Panc1 (cell line): ENCODE data around the gene PKLR. TPM values are rescaled to one million over a fixed set of nuclear protein-coding genes. Genes with fewer than 3 reads are reported as not detected.

Experiments used
- ATAC-seq: fragments of 200-7000 bp; cut with Tn5 transposase; 2 replicates; pipeline ENCODE4 v1.9.1; 2020; ENCODE audit warnings: mild to moderate bottlenecking, moderate library complexity
- BruUV-seq: library from RNA; stranded (reverse); fragments of 400-500 nt; replicated peaks from 2 replicates; lab custom pipeline; 2021; lab: Mats Ljungman, UMichigan
- CTCF ChIA-PET: fragments of 300-600 bp; sonication (Branson Sonifier 250); formaldehyde crosslinking; loops from one replicate; lab custom pipeline; 2022; ENCODE audit warnings: antibody characterized with exemption; lab: Charles Lee
- POLR2A ChIA-PET: fragments of 300-600 bp; sonication (Branson Sonifier 250); formaldehyde crosslinking; loops from one replicate; lab custom pipeline; 2022; ENCODE audit warnings: antibody characterized with exemption; lab: Charles Lee
- DNase-seq: peaks from one replicate; pipeline ENCODE4 v3.0.0-alpha.2; 2010; ENCODE audit warnings: low read depth, low spot score
- H3K27ac ChIP-seq: 2 replicates; pipeline ENCODE4 v1.5.1; 2011; ENCODE audit warnings: mild to moderate bottlenecking, low read length, inconsistent platforms
- H3K27me3 ChIP-seq: fragments of 200-500 bp; sonication (Bioruptor generic); 2 replicates; pipeline ENCODE4 v1.6.0; 2014; ENCODE audit warnings: low read length, inconsistent platforms; ENCODE audit not compliant: control insufficient read depth, insufficient read depth
- H3K36me3 ChIP-seq: fragments of 200-500 bp; sonication (Bioruptor generic); 2 replicates; pipeline ENCODE4 v1.5.1; 2014; ENCODE audit warnings: inconsistent platforms, mild to moderate bottlenecking, low read length, moderate library complexity; ENCODE audit not compliant: control insufficient read depth, insufficient read depth
- H3K4me1 ChIP-seq: 2 replicates; pipeline ENCODE4 v1.5.1; 2011; ENCODE audit warnings: inconsistent platforms, mild to moderate bottlenecking, low read length, moderate library complexity; ENCODE audit not compliant: control insufficient read depth, insufficient read depth
- H3K4me3 ChIP-seq, 2 experiments: 2 replicates each; pipeline ENCODE4 v1.5.1; 2011 to 2012; ENCODE audit warnings: low read depth in 2 of 2, low read length in 2 of 2, mild to moderate bottlenecking in 2 of 2, inconsistent platforms in 1 of 2, moderate library complexity in 1 of 2
- H3K9me3 ChIP-seq: fragments of 200-500 bp; sonication (Bioruptor generic); 2 replicates; pipeline ENCODE4 v1.5.1; 2014; ENCODE audit warnings: low read depth, mild to moderate bottlenecking, inconsistent platforms, low read length, moderate library complexity; ENCODE audit not compliant: control insufficient read depth, insufficient read depth
- CTCF ChIP-seq: fragments of 450-650 bp; IDR thresholded peaks from 2 replicates; pipeline ENCODE4 v1.5.1; 2017; ENCODE audit warnings: mild to moderate bottlenecking
- POLR2AphosphoS5 ChIP-seq: IDR thresholded peaks from 2 replicates; pipeline ENCODE4 v1.6.1; 2012; ENCODE audit warnings: mild to moderate bottlenecking, low read depth, low read length, moderate library complexity
- REST ChIP-seq, 2 experiments: IDR thresholded peaks; 2 replicates each; pipeline ENCODE4 v1.6.1; 2011 to 2012; ENCODE audit warnings: low read depth in 2 of 2, control low read depth in 1 of 2, low read length in 1 of 2, mild to moderate bottlenecking in 1 of 2, moderate library complexity in 1 of 2; ENCODE audit not compliant: insufficient read depth in 1 of 2
- SIN3A ChIP-seq: IDR thresholded peaks from 2 replicates; pipeline ENCODE4 v1.6.1; 2012; ENCODE audit warnings: low read depth, mild to moderate bottlenecking, low read length, moderate library complexity, borderline replicate concordance; ENCODE audit not compliant: insufficient read depth
- TCF7L2 ChIP-seq: IDR thresholded peaks from 2 replicates; pipeline ENCODE4 v1.6.1; 2011; ENCODE audit warnings: mild to moderate bottlenecking, low read depth, low read length, inconsistent platforms
- in situ Hi-C: cut with HindIII; loops from 2 replicates; pipeline ENCODE4 v1.10.0; 2016; ENCODE audit warnings: low sequenced_read_pairs, low pct_unique_long_range_greater_than_20kb
- intact Hi-C: fragments of 100-400 bp; cut with micrococcal nuclease; formaldehyde crosslinking; loops from one replicate; pipeline ENCODE4 v1.10.0; 2022; ENCODE audit not compliant: unreplicated experiment
- total RNA-seq: library from RNA; stranded (reverse); gene quantifications from one replicate; pipeline ENCODE4 v1.2.1, GENCODE V29; 2021; ENCODE audit not compliant: unreplicated experiment

Gene PKLR
- total RNA-seq, 1 experiment from 2014 or later = 0.13 TPM

GRCh38 chr1:155324037-155324716 lies 22.9 kb upstream of the PKLR start:
- intact Hi-C loops = no loop called here
- Histone ChIP-seq H3K4me3 (peak overlapping the region; percentile 92 to 96), H3K27ac (peak overlapping the region; percentile 95), H3K9me3 (no peaks in the 10 kb centered on the region), H3K36me3 (no peaks in the 10 kb centered on the region; the same call in none of the 2 replicates), H3K4me1 (peaks cover 47% of the 10 kb centered on the region), H3K27me3 (no peaks in the 10 kb centered on the region)
- TF ChIP-seq POLR2AphosphoS5 (0 out of 2 replicates have a peak, but pooled peaks have one; percentile 56), CTCF (no peak), TCF7L2 (no peak; the same call in 1 of the 2 replicates), REST (IDR thresholded peaks at IDR 0.05; ENCODE audit: insufficient read depth in 1 of 2, low read depth in 2 of 2, low read length in 1 of 2) (no peak)
- in situ Hi-C loops = no loop called here
- ATAC-seq (peak; percentile 76), DNase-seq (peak; percentile 87)
- CTCF ChIA-PET = interaction anchor here (0.6 to 3.5 kb wide), 5 partner anchors 46 to 405 kb away, joined by 3 to 34 read pairs (median 4); no protein-coding TSS in a partner anchor
- no TSS peak for BruUV-seq
- POLR2A ChIA-PET = interaction anchor here (0.5 to 0.9 kb wide), 4 partner anchors 12 to 125 kb away, joined by 3 to 8 read pairs (median 6); no protein-coding TSS in a partner anchor

- DNase-seq = peak; percentile 74
- H3K4me3 ChIP-seq = peak overlapping the region; percentile 92 to 96
- intact Hi-C loops (loop anchor here (1.0 kb wide), 1 partner anchor 46 kb away; the partner anchor contains the start of gene HCN3), in situ Hi-C loops (no loop called here)
- TF ChIP-seq CTCF (no peak), SIN3A (0 out of 2 replicates have a peak, but pooled peaks have one; percentile 4)
- ChIA-PET CTCF (interaction anchor here (0.6 to 3.5 kb wide), 5 partner anchors 45 to 406 kb away, joined by 3 to 34 read pairs (median 4); no protein-coding TSS in a partner anchor), POLR2A (interaction anchor here (0.5 to 0.9 kb wide), 3 partner anchors 16 to 125 kb away, joined by 3 to 6 read pairs (median 5); no protein-coding TSS in a partner anchor)
- BruUV-seq = no TSS peak
- H3K27ac ChIP-seq = peak overlapping the region; percentile 95
- peaks cover 47% of the 10 kb centered on the region for H3K4me1 ChIP-seq
- no peaks in the 10 kb centered on the region for H3K27me3 ChIP-seq
- ATAC-seq = peak; percentile 66
- H3K9me3 ChIP-seq = no peaks in the 10 kb centered on the region
- no peaks in the 10 kb centered on the region; the same call in none of the 2 replicates for H3K36me3 ChIP-seq
Measured at GRCh38 chr1:155323729-155324036, 22.4 kb upstream of the PKLR start.
